HCT116 (cell line): ENCODE measurements around the gene GLDN. TPM values are rescaled to one million over a fixed set of nuclear protein-coding genes. Genes with fewer than 3 reads are reported as not detected.

Source experiments
- ATAC-seq: fragments of 200-7000 bp; cut with Tn5 transposase; 2 replicates; pipeline ENCODE4 v1.9.1; 2020; ENCODE audit warnings: mild to moderate bottlenecking, moderate library complexity
- BruUV-seq: library from RNA; stranded (reverse); fragments of 400-500 nt; replicated peaks from 2 replicates; lab custom pipeline; 2021; lab: Mats Ljungman, UMichigan
- CTCF ChIA-PET: fragments of 300-600 bp; sonication (Branson Sonifier 250); formaldehyde crosslinking; loops from one replicate; lab custom pipeline; 2021; ENCODE audit warnings: antibody characterized with exemption; lab: Charles Lee
- POLR2A ChIA-PET: fragments of 300-600, 350-600 bp; sonication (Branson Sonifier 250); formaldehyde crosslinking; loops from one replicate; lab custom pipeline; 2021; ENCODE audit warnings: antibody characterized with exemption; lab: Charles Lee
- RAD21 ChIA-PET, 2 experiments: fragments of 300-600 bp; sonication (Branson Sonifier 250); formaldehyde crosslinking; loops; one replicate each; lab custom pipeline; 2023; ENCODE audit warnings: low total read pairs in 2 of 2; ENCODE audit not compliant: uncharacterized antibody in 2 of 2, unreplicated experiment in 2 of 2, low non-redundant PET in 1 of 2; lab: Charles Lee
- DNase-seq: peaks from one replicate; pipeline ENCODE4 v3.0.0-alpha.2; 2010; ENCODE audit warnings: low read depth, low spot score
- H2AFZ ChIP-seq: fragments of 200-600 bp; shearing (Covaris generic), sonication (generic); 2 replicates; pipeline ENCODE4 v1.6.1; 2017; ENCODE audit warnings: low read depth, mixed run types, mixed read lengths, antibody characterized with exemption, low read length; ENCODE audit not compliant: poor library complexity, severe bottlenecking
- H3K27ac ChIP-seq: 2 replicates; pipeline ENCODE4 v1.5.1; 2012; ENCODE audit warnings: low read depth, low read length
- H3K27me3 ChIP-seq: fragments of 200-600 bp; sonication (generic); 2 replicates; pipeline ENCODE4 v1.6.1; 2016; ENCODE audit warnings: mixed run types, low read length, mixed read lengths; ENCODE audit not compliant: insufficient read depth
- H3K36me3 ChIP-seq, 2 experiments: fragments of 200-500 bp in 1 of 2; fragments of 200-600 bp in 1 of 2; sonication (Bioruptor generic) in 1 of 2; sonication (generic) in 1 of 2; 2 replicates each; pipeline versions ENCODE4 v1.5.1 to v1.6.1; 2014 to 2016; ENCODE audit warnings: low read length in 2 of 2, inconsistent platforms in 1 of 2, mixed read lengths in 1 of 2, mixed run types in 1 of 2; ENCODE audit not compliant: insufficient read depth in 2 of 2, control insufficient read depth in 1 of 2
- H3K4me1 ChIP-seq, 2 experiments: fragments of 200-600 bp in 1 of 2; sonication (generic) in 1 of 2; 2 replicates each; pipeline versions ENCODE4 v1.5.1 to v1.6.1; 2012 to 2017; ENCODE audit warnings: low read length in 2 of 2, inconsistent platforms in 1 of 2, mild to moderate bottlenecking in 1 of 2, mixed read lengths in 1 of 2, mixed run types in 1 of 2, moderate library complexity in 1 of 2; ENCODE audit not compliant: insufficient read depth in 2 of 2, control insufficient read depth in 1 of 2
- H3K4me2 ChIP-seq: fragments of 200-600 bp; sonication (generic); 2 replicates; pipeline ENCODE4 v1.6.1; 2017; ENCODE audit warnings: mixed run types, low read length, mixed read lengths
- H3K4me3 ChIP-seq, 2 experiments: fragments of 200-600 bp in 1 of 2; sonication (generic) in 1 of 2; replicated peaks in 1 of 2; 2 replicates each; pipeline ENCODE4 v1.5.1; 2011 to 2016; ENCODE audit warnings: low read length in 2 of 2, control low read depth in 1 of 2, low read depth in 1 of 2, mild to moderate bottlenecking in 1 of 2, mixed read lengths in 1 of 2, mixed run types in 1 of 2
- H3K79me2 ChIP-seq: fragments of 200-600 bp; sonication (generic); 2 replicates; pipeline ENCODE4 v1.6.1; 2017; ENCODE audit warnings: mild to moderate bottlenecking, mixed run types, low read length, moderate library complexity, mixed read lengths; ENCODE audit not compliant: insufficient read depth
- H3K9ac ChIP-seq: fragments of 200-600 bp; sonication (generic); 2 replicates; pipeline ENCODE4 v1.6.1; 2016; ENCODE audit warnings: low read length, mixed read lengths
- H3K9me2 ChIP-seq: fragments of 200-600 bp; sonication (generic), shearing (Covaris generic); 2 replicates; pipeline ENCODE4 v1.6.1; 2017; ENCODE audit warnings: mixed run types, mild to moderate bottlenecking, moderate library complexity; ENCODE audit not compliant: insufficient read depth
- H3K9me3 ChIP-seq, 2 experiments: fragments of 200-500 bp in 1 of 2; fragments of 200-600 bp in 1 of 2; sonication (Bioruptor generic) in 1 of 2; sonication (generic) in 1 of 2; 2 replicates each; pipeline ENCODE4 v1.6.1; 2014 to 2017; ENCODE audit warnings: low read length in 2 of 2, mixed read lengths in 2 of 2, inconsistent platforms in 1 of 2, low read depth in 1 of 2, mild to moderate bottlenecking in 1 of 2, mixed run types in 1 of 2, moderate library complexity in 1 of 2; ENCODE audit not compliant: control insufficient read depth in 1 of 2, insufficient read depth in 1 of 2
- H4K20me1 ChIP-seq: fragments of 200-600 bp; sonication (generic), shearing (Covaris generic); 2 replicates; pipeline ENCODE4 v1.6.1; 2017; ENCODE audit warnings: mixed run types, mild to moderate bottlenecking, moderate library complexity; ENCODE audit not compliant: insufficient read depth
- CEBPB ChIP-seq: IDR thresholded peaks from 2 replicates; pipeline ENCODE4 v1.6.1; 2012; ENCODE audit warnings: low read depth
- EZH2phosphoT487 ChIP-seq: fragments of 200-600 bp; IDR thresholded peaks from 2 replicates; pipeline ENCODE4 v1.6.1; 2018; ENCODE audit warnings: antibody characterized with exemption, borderline replicate concordance
- FOSL1 ChIP-seq: IDR thresholded peaks from 2 replicates; pipeline ENCODE4 v1.6.1; 2012; ENCODE audit warnings: low read depth
- MAX ChIP-seq: IDR thresholded peaks from 2 replicates; pipeline ENCODE4 v1.6.1; 2012
- POLR2AphosphoS5 ChIP-seq: IDR thresholded peaks from 2 replicates; pipeline ENCODE4 v1.6.1; 2011; ENCODE audit warnings: mild to moderate bottlenecking, low read depth, low read length, moderate library complexity
- RAD21 ChIP-seq: IDR thresholded peaks from 2 replicates; pipeline ENCODE4 v1.6.1; 2012; ENCODE audit warnings: low read depth, mild to moderate bottlenecking
- SIN3A ChIP-seq: IDR thresholded peaks from 2 replicates; pipeline ENCODE4 v1.6.1; 2012; ENCODE audit warnings: low read depth
- SP1 ChIP-seq: IDR thresholded peaks from 2 replicates; pipeline ENCODE4 v1.6.1; 2012; ENCODE audit warnings: low read depth
- SRF ChIP-seq: IDR thresholded peaks from 2 replicates; pipeline ENCODE4 v1.6.1; 2012; ENCODE audit warnings: low read depth
- ZFX ChIP-seq: fragments of 450-650 bp; IDR thresholded peaks from 2 replicates; pipeline ENCODE4 v1.6.1; 2017
- ZNF274 ChIP-seq: fragments of 200-500 bp; sonication (Bioruptor generic); IDR thresholded peaks from 2 replicates; pipeline ENCODE4 v1.6.1; 2014; ENCODE audit warnings: mild to moderate bottlenecking, low read depth, low read length, inconsistent platforms
- intact Hi-C: fragments of 100-400 bp; cut with micrococcal nuclease; formaldehyde crosslinking; loops from 2 replicates; pipeline ENCODE4 v1.10.0; 2022
- total RNA-seq: library from RNA; stranded (reverse); gene quantifications from one replicate; pipeline ENCODE4 v1.2.1, GENCODE V29; 2021; ENCODE audit not compliant: unreplicated experiment
- TF ChIP-seq, protein P1 (sequence below): IDR thresholded peaks from 2 replicates; pipeline ENCODE4 v1.6.1; 2011; ENCODE audit warnings: mild to moderate bottlenecking, low read length, moderate library complexity; ENCODE audit not compliant: insufficient replicate concordance; ENCODE audit errors: extremely low read depth
- TF ChIP-seq, protein P2 (sequence below): IDR thresholded peaks from 2 replicates; pipeline ENCODE4 v1.6.1; 2012; ENCODE audit warnings: low read depth

GLDN gene
- total RNA-seq, 1 experiment from 2014 or later, result 3.0 TPM

DNA sequence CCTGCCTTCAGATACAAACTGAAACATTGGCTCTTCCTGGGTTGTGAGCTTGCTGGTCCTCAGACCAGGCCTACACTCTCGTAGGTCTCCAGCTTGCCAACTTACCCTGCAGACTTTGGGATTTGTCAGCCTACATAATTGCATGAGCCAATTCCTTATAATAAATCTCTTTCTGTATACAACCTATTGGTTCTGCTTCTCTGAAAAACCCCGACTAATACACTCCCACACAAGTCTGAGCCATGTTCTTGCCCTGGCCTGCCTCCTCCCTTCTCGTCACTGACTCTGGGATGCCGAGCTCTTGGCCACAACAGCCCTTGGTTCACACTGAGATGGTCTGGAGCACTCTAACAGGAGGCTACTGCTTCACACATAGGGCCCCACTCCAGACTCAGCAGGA is 12.5 kb upstream of the GLDN start:
- H2AFZ ChIP-seq, result no peak overlapping the region
- H3K79me2 ChIP-seq, result no peaks in the 10 kb centered on the region
- RAD21 ChIA-PET, result no interaction called here
- H3K9me3 ChIP-seq, result no peaks in the 10 kb centered on the region
- H3K4me2 ChIP-seq, result no peak overlapping the region
- H3K27me3 ChIP-seq, result no peaks in the 10 kb centered on the region; the same call in 1 of the 2 replicates
- TF ChIP-seq, protein P1, sequence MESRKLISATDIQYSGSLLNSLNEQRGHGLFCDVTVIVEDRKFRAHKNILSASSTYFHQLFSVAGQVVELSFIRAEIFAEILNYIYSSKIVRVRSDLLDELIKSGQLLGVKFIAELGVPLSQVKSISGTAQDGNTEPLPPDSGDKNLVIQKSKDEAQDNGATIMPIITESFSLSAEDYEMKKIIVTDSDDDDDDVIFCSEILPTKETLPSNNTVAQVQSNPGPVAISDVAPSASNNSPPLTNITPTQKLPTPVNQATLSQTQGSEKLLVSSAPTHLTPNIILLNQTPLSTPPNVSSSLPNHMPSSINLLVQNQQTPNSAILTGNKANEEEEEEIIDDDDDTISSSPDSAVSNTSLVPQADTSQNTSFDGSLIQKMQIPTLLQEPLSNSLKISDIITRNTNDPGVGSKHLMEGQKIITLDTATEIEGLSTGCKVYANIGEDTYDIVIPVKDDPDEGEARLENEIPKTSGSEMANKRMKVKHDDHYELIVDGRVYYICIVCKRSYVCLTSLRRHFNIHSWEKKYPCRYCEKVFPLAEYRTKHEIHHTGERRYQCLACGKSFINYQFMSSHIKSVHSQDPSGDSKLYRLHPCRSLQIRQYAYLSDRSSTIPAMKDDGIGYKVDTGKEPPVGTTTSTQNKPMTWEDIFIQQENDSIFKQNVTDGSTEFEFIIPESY, result no peak
- TF ChIP-seq EZH2phosphoT487, result no peak
- TF ChIP-seq POLR2AphosphoS5, result no peak
- TF ChIP-seq SIN3A, result no peak
- no peaks in the 10 kb centered on the region for H4K20me1 ChIP-seq
- no peaks in the 10 kb centered on the region for H3K4me1 ChIP-seq
- ATAC-seq, result no peak
- CTCF ChIA-PET, result no interaction called here
- POLR2A ChIA-PET, result no interaction called here
- H3K9me2 ChIP-seq, result no peaks in the 10 kb centered on the region
- no TSS peak for BruUV-seq
- no peak overlapping the region for H3K4me3 ChIP-seq
- intact Hi-C loops, result no loop called here
- no peak for DNase-seq
- H3K27ac ChIP-seq, result no peak overlapping the region
- no peaks in the 10 kb centered on the region for H3K36me3 ChIP-seq
- H3K9ac ChIP-seq, result no peak overlapping the region

DNA sequence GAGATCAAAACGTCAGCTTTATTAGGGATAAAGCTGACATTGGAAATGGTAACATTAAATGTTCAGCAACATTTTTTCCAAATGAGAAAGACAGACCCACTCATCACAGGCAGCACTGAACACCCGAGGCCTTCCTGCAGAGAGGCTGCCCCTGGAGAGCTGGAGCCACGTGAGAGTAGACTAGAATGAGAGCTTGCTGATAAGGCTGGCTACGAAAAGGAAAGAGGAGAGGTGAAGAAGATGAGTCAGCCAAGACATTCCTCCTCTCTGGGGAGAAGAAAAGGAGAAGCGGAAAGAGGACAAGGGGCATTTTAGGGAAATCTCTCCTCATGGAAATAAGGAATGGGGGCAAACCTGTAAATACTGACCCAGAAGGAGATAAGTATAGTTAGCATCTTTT is 10.3 kb upstream of the GLDN start:
- no peaks in the 10 kb centered on the region for H3K9me2 ChIP-seq
- TF ChIP-seq MAX, result no peak
- TF ChIP-seq SP1, result no peak
- no peak for TF ChIP-seq EZH2phosphoT487
- no peak for TF ChIP-seq RAD21
- no peak for TF ChIP-seq ZNF274
- TF ChIP-seq, protein P1, result no peak
- no peak for TF ChIP-seq SRF
- no peak for TF ChIP-seq CEBPB
- TF ChIP-seq FOSL1, result no peak
- no peak for TF ChIP-seq POLR2AphosphoS5
- no peak for TF ChIP-seq ZFX
- TF ChIP-seq, protein P2, sequence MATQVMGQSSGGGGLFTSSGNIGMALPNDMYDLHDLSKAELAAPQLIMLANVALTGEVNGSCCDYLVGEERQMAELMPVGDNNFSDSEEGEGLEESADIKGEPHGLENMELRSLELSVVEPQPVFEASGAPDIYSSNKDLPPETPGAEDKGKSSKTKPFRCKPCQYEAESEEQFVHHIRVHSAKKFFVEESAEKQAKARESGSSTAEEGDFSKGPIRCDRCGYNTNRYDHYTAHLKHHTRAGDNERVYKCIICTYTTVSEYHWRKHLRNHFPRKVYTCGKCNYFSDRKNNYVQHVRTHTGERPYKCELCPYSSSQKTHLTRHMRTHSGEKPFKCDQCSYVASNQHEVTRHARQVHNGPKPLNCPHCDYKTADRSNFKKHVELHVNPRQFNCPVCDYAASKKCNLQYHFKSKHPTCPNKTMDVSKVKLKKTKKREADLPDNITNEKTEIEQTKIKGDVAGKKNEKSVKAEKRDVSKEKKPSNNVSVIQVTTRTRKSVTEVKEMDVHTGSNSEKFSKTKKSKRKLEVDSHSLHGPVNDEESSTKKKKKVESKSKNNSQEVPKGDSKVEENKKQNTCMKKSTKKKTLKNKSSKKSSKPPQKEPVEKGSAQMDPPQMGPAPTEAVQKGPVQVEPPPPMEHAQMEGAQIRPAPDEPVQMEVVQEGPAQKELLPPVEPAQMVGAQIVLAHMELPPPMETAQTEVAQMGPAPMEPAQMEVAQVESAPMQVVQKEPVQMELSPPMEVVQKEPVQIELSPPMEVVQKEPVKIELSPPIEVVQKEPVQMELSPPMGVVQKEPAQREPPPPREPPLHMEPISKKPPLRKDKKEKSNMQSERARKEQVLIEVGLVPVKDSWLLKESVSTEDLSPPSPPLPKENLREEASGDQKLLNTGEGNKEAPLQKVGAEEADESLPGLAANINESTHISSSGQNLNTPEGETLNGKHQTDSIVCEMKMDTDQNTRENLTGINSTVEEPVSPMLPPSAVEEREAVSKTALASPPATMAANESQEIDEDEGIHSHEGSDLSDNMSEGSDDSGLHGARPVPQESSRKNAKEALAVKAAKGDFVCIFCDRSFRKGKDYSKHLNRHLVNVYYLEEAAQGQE, result no peak

More for the DNA sequence above, 10.3 kb upstream of the GLDN start:
- Histone ChIP-seq H3K4me2 (no peak overlapping the region), H3K36me3 (no peaks in the 10 kb centered on the region), H3K4me1 (no peaks in the 10 kb centered on the region), H2AFZ (no peak overlapping the region), H3K9ac (no peak overlapping the region), H3K4me3 (no peak overlapping the region), H3K79me2 (no peaks in the 10 kb centered on the region), H3K27me3 (no peaks in the 10 kb centered on the region; the same call in 1 of the 2 replicates), H3K9me3 (no peaks in the 10 kb centered on the region), H3K27ac (no peak overlapping the region), H4K20me1 (no peaks in the 10 kb centered on the region)
- CTCF ChIA-PET, result no interaction called here
- ATAC-seq (no peak), DNase-seq (no peak)
- POLR2A ChIA-PET, result no interaction called here
- RAD21 ChIA-PET, result no interaction called here
- intact Hi-C loops, result no loop called here
- no TSS peak for BruUV-seq
